PC-9 (cell line): Measurements from ENCODE around the gene ZNF181.

Experiments used
- CTCF ChIP-seq: fragments of 200-600 bp; sonication (generic); conservative IDR thresholded peaks from 2 replicates; pipeline ENCODE4 v1.6.1; 2017; ENCODE audit warnings: mixed run types, antibody characterized with exemption, mild to moderate bottlenecking, moderate library complexity
- EZH2 ChIP-seq: fragments of 200-600 bp; sonication (generic); IDR thresholded peaks from 2 replicates; pipeline ENCODE4 v1.8.0; 2017; ENCODE audit warnings: antibody characterized with exemption, low read depth

GRCh38 chr19:34766386-34766785, 32.3 kb downstream of the ZNF181 start:
- TF ChIP-seq CTCF = no peak
- no peak for TF ChIP-seq EZH2
